Mucosa of descending colon (tissue), 3 donors: ENCODE data around the gene ANKRD33B. TPM values are rescaled to one million over a fixed set of nuclear protein-coding genes. Genes with fewer than 3 reads are reported as not detected.

Source experiments
- ATAC-seq: fragments of 200-7000 bp; cut with Tn5 transposase; one replicate; pipeline ENCODE4 v1.9.1; 2020; ENCODE audit warnings: mild to moderate bottlenecking, moderate library complexity
- DNase-seq, 3 donors: peaks; one replicate each; pipeline ENCODE4 v3.0.0-alpha.2; 2020
- H3K36me3 ChIP-seq: fragments of 200-600 bp; one replicate; pipeline ENCODE4 v1.8.0; 2021; ENCODE audit warnings: low read depth, mild to moderate bottlenecking
- H3K4me1 ChIP-seq: fragments of 200-600 bp; one replicate; pipeline ENCODE4 v1.8.0; 2021; ENCODE audit warnings: low read depth, mild to moderate bottlenecking
- H3K4me3 ChIP-seq: fragments of 200-600 bp; one replicate; pipeline ENCODE4 v1.8.0; 2021; ENCODE audit warnings: mild to moderate bottlenecking
- H3K9me3 ChIP-seq: fragments of 200-600 bp; one replicate; pipeline ENCODE4 v1.8.0; 2021; ENCODE audit warnings: mild to moderate bottlenecking
- CTCF ChIP-seq: fragments of 200-600 bp; IDR thresholded peaks from one replicate; pipeline ENCODE4 v1.8.0; 2022; ENCODE audit warnings: antibody characterized with exemption, mild to moderate bottlenecking
- intact Hi-C, 2 donors: fragments of 100-400 bp; cut with DNase I in 1 of 2; cut with micrococcal nuclease in 1 of 2; formaldehyde crosslinking; loops; one replicate each; pipeline versions ENCODE4 v1.11.0 to v1.11.1; 2022; cut with DNase I, micrococcal nuclease
- total RNA-seq, 3 donors: library from RNA; stranded (reverse); fragmentation: NEBNext Ultra II Directional in 2 of 3; extraction: Animal tissue kit (Norgen Biotek cat#: 25700) in 2 of 3; gene quantifications; one replicate each; pipeline versions ENCODE4 v1.2.1 to v1.2.4, GENCODE V29; 2021 to 2023
- donor health status: DM: no; HTN: no; CAD: no; lungs with moderate emphysema.
- donor health status: DM: no; HTN: no; CAD: no.
- donor health status: DM: no; HTN: yes; CAD: no.

Gene ANKRD33B
- total RNA-seq, 3 donors from 2014 or later, result 0.96 to 3.3 (median 1.7) TPM

GRCh38 chr5:10648806-10649665 is 85.2 kb downstream of the ANKRD33B start:
- no peak for DNase-seq
- H3K36me3 ChIP-seq, result no peaks in the 10 kb centered on the region
- no peaks in the 10 kb centered on the region for H3K9me3 ChIP-seq
- H3K4me1 ChIP-seq, result no peaks in the 10 kb centered on the region
- intact Hi-C loops, result no loop called here
- no peak overlapping the region for H3K4me3 ChIP-seq
- no peak for TF ChIP-seq CTCF
- no peak for ATAC-seq

- Histone ChIP-seq H3K4me3 (no peak overlapping the region), H3K36me3 (no peaks in the 10 kb centered on the region), H3K9me3 (no peaks in the 10 kb centered on the region), H3K4me1 (no peaks in the 10 kb centered on the region)
- ATAC-seq, result no peak
- intact Hi-C loops, result no loop called here
- no peak for TF ChIP-seq CTCF
- no peak for DNase-seq
Observed at GRCh38 chr5:10649666-10650380, 86.0 kb downstream of the ANKRD33B start.

- TF ChIP-seq CTCF, result no peak
- DNase-seq, result no peak
- no peak for ATAC-seq
Observed at GRCh38 chr5:10652151-10652550, 88.3 kb downstream of the ANKRD33B start.

GRCh38 chr5:10652606-10653005 is 88.7 kb downstream of the ANKRD33B start:
- H3K4me3 ChIP-seq, result no peak overlapping the region
- TF ChIP-seq CTCF, result no peak
- DNase-seq, result no peak
- intact Hi-C loops, result no loop called here
- no peaks in the 10 kb centered on the region for H3K9me3 ChIP-seq
- ATAC-seq, result no peak
- H3K36me3 ChIP-seq, result no peaks in the 10 kb centered on the region
- H3K4me1 ChIP-seq, result no peaks in the 10 kb centered on the region

More at GRCh38 chr5:10652151-10652550, 88.3 kb downstream of the ANKRD33B start:
- H3K4me3 ChIP-seq, result no peak overlapping the region
- H3K36me3 ChIP-seq, result no peaks in the 10 kb centered on the region
- no peaks in the 10 kb centered on the region for H3K9me3 ChIP-seq
- intact Hi-C loops, result no loop called here
- H3K4me1 ChIP-seq, result no peaks in the 10 kb centered on the region

GRCh38 chr5:10653043-10653442 is 89.2 kb downstream of the ANKRD33B start:
- H3K9me3 ChIP-seq, result no peaks in the 10 kb centered on the region
- ATAC-seq, result peak; percentile 22

More at GRCh38 chr5:10653043-10653442, 89.2 kb downstream of the ANKRD33B start:
- Histone ChIP-seq H3K36me3 (no peaks in the 10 kb centered on the region), H3K4me3 (no peak overlapping the region), H3K4me1 (no peaks in the 10 kb centered on the region)
- TF ChIP-seq CTCF, result no peak
- intact Hi-C loops, result no loop called here
- DNase-seq, result peak in 1 of 3 donors; percentile 31
